Measurements from ENCODE around the gene CTNNA3.

CTNNA3 gene

GRCh38 chr10:66795866-66796265 lies 900.1 kb downstream of the CTNNA3 start:
- ATAC-seq: no peak

GRCh38 chr10:66792441-66792840 lies 903.6 kb downstream of the CTNNA3 start:
- no peak for ATAC-seq

GRCh38 chr10:66788178-66788987 lies 907.6 kb downstream of the CTNNA3 start:
- ATAC-seq: no peak

- ATAC-seq: no peak
These were observed 909.3 kb downstream of the CTNNA3 start for GRCh38 chr10:66786709-66787108.

GRCh38 chr10:66784770-66785169 lies 911.2 kb downstream of the CTNNA3 start:
- ATAC-seq: no peak

- ATAC-seq: no peak
These were observed 912.7 kb downstream of the CTNNA3 start for GRCh38 chr10:66783316-66783715.

- no peak for ATAC-seq
These were observed 913.2 kb downstream of the CTNNA3 start for GRCh38 chr10:66782776-66783175.

- no peak for ATAC-seq
These were observed 913.9 kb downstream of the CTNNA3 start for GRCh38 chr10:66782144-66782543.

GRCh38 chr10:66780796-66781195 lies 915.2 kb downstream of the CTNNA3 start:
- ATAC-seq: no peak

GRCh38 chr10:66778351-66778750 lies 917.6 kb downstream of the CTNNA3 start:
- no peak for ATAC-seq

- ATAC-seq: no peak
These were observed 918.3 kb downstream of the CTNNA3 start for GRCh38 chr10:66777665-66778064.

GRCh38 chr10:66773472-66773817 lies 922.5 kb downstream of the CTNNA3 start:
- ATAC-seq: no peak

- no peak for ATAC-seq
These were observed 923.2 kb downstream of the CTNNA3 start for GRCh38 chr10:66772548-66773471.

GRCh38 chr10:66767707-66768106 lies 928.3 kb downstream of the CTNNA3 start:
- no peak for ATAC-seq

GRCh38 chr10:66762218-66762729 lies 933.7 kb downstream of the CTNNA3 start:
- ATAC-seq: no peak

GRCh38 chr10:66760941-66761340 lies 935.1 kb downstream of the CTNNA3 start:
- no peak for ATAC-seq

GRCh38 chr10:66755474-66755873 lies 940.5 kb downstream of the CTNNA3 start:
- ATAC-seq: no peak

GRCh38 chr10:66752714-66753113 lies 943.3 kb downstream of the CTNNA3 start:
- ATAC-seq: no peak

- ATAC-seq: no peak
These were observed 947.8 kb downstream of the CTNNA3 start for GRCh38 chr10:66748217-66748616.

- ATAC-seq: no peak
These were observed 948.5 kb downstream of the CTNNA3 start for GRCh38 chr10:66747451-66747850.

GRCh38 chr10:66746711-66747110 lies 949.3 kb downstream of the CTNNA3 start:
- ATAC-seq: no peak

- no peak for ATAC-seq
These were observed 949.7 kb downstream of the CTNNA3 start for GRCh38 chr10:66746246-66746645.

- no peak for ATAC-seq
These were observed 951.1 kb downstream of the CTNNA3 start for GRCh38 chr10:66744915-66745314.

- ATAC-seq: no peak
These were observed 958.8 kb downstream of the CTNNA3 start for GRCh38 chr10:66737241-66737640.
